Stimulated activated CD4-positive, alpha-beta T cell treated with anti-CD3 and anti-CD28 coated beads, TNF-alpha, amount 100 ng/mL, for 24 hours (primary cell): ENCODE data around the gene PRKAR2A.
"Not testable (repeated sequence)": the region's sequence is repeated elsewhere in the genome, so short reads cannot be mapped to it uniquely, and the experiment has no call there.

Experiments
- DNase-seq, 3 experiments: peaks; one replicate each; pipeline ENCODE4 v3.0.0-alpha.2; 2020; ENCODE audit warnings: low read depth in 3 of 3

The PRKAR2A gene

DNA sequence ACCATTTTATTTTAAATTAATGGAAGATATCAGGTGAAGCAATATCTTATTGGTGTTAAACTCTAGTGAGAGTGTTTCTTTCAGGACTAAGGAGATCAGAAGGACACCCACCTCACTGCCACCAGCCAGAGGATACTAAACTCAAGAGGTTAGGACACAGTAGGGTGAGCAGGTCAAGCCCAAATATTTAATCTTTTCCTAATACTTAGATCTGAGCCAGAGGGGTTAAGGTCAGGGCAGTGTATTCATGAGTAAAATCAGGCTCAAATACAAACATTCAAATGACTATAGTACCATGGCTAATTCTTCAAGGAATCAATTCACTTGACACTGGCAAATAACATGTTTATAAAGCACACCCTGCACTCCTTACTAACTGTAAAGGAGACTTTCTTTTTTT is 65.6 kb downstream of the PRKAR2A start:
- DNase-seq: no peak

GRCh38 chr3:48778565-48778964 is 69.1 kb downstream of the PRKAR2A start:
- DNase-seq: not testable (repeated sequence)

DNA sequence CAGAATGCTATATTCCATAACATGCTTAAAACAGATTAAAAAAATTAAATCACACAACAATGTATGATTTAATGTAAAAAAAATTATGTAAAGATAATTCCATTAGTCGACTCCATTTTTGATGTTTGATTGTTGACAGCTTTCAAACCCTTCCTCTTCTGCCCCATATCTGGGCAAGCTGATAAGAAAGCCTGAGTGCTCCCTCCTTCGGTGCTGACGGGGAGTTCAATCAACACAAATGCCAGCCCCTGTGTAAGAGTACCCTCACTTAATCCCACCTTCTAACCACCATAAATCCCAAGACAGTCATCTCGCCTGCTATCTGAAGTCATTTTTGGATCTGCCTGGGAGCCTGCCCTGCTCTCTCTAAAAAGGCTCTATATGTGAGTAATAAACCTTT is 70.8 kb downstream of the PRKAR2A start:
- no peak for DNase-seq

GRCh38 chr3:48770192-48770502 is 77.5 kb downstream of the PRKAR2A start:
- DNase-seq: no peak

DNA sequence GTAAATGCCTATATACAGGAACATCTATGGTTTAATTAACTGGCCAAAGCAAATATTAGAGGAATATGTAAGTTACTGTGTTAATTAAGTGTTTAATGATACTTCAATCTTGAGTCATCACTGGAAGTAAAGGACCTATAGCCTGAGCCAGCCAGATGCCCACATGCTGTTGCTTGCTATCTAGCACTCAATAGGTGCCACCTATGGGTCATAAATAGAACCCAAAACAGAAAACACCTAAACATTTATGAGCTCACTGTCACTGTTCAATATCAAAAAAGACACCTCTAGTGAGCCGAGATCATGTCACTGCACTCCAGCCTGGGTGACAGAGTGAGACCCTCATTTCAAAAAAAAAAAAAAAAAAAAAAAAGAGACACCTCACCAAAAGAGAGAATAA is 82.3 kb downstream of the PRKAR2A start:
- DNase-seq: no peak

DNA sequence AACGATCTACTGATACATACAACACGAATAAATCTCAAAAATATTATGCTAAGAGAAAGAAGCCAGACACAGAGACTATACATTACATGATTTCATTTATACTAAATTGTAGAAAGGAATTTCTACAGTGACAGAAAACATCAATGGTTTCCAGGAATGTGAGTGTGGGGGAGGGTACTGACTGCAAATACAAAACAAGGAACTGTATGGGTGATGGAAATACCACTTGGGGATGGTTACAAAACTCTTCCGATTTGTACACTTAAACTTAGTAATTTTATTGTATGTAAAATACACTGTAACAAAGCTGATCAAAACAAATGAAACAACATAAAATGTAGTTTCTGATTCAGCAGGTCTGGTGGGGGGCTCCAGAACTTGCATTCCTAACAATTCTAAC is 84.9 kb downstream of the PRKAR2A start:
- no peak for DNase-seq

GRCh38 chr3:48759991-48760540 is 87.6 kb downstream of the PRKAR2A start:
- DNase-seq: not testable (repeated sequence)

DNA sequence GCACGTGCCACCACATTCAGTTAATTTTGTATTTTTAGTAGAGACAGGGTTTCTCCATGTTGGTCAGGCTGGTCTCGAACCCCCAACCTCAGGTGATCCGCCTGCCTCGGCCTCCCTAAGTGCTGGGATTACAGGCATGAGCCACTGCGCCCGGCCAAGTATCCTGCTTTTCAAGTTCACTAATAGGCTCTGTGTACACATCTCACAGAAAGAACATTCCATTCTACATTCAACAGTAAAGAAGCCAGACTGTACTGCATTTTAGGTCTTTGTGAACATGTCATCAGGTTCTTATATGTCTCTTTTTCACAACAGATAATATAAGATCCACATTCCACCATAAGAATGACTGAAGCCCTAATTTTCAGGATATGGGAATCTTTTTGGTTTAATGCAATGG is 88.1 kb downstream of the PRKAR2A start:
- DNase-seq: not testable (repeated sequence)

GRCh38 chr3:48759071-48759470 is 88.6 kb downstream of the PRKAR2A start:
- DNase-seq: no peak

DNA sequence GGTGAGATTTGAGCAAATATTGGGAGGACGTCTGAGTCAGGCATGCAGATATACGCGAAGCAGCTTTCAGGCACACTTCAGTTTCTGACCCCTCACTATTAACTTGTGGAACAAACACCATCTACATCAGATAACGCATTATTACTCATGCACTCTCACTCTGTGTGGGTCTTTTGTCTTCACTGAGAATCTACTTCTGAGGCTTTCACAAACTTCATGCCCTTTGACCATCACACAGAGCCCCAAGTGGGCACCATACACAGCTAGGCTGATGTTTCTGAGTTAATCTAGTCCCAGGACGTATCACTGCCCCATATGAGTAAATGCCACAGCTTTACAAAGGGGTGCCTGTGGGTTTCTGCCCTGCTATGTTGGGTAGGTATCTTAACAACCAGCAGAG is 91.0 kb downstream of the PRKAR2A start:
- DNase-seq: no peak

GRCh38 chr3:48750856-48751255 is 96.8 kb downstream of the PRKAR2A start:
- no peak for DNase-seq

GRCh38 chr3:48748754-48749153 is 98.9 kb downstream of the PRKAR2A start:
- DNase-seq: no peak

- no peak for DNase-seq
These were observed 100.0 kb downstream of the PRKAR2A start for GRCh38 chr3:48747706-48748105.

GRCh38 chr3:48747015-48747615 is 100.6 kb downstream of the PRKAR2A start:
- DNase-seq: no peak

- DNase-seq: no peak
These were observed 103.9 kb downstream of the PRKAR2A start for GRCh38 chr3:48743773-48744172.

- not testable (repeated sequence) for DNase-seq
These were observed 106.4 kb downstream of the PRKAR2A start for GRCh38 chr3:48741226-48741625.

GRCh38 chr3:48739955-48740823 is 107.5 kb downstream of the PRKAR2A start:
- peak; percentile 17 to 61 (median 27) for DNase-seq

- DNase-seq: no peak
These were observed 108.1 kb downstream of the PRKAR2A start for GRCh38 chr3:48739617-48739954.

- DNase-seq: no peak
These were observed 108.6 kb downstream of the PRKAR2A start for GRCh38 chr3:48738926-48739616.

GRCh38 chr3:48738144-48738536 is 109.5 kb downstream of the PRKAR2A start:
- no peak for DNase-seq

DNA sequence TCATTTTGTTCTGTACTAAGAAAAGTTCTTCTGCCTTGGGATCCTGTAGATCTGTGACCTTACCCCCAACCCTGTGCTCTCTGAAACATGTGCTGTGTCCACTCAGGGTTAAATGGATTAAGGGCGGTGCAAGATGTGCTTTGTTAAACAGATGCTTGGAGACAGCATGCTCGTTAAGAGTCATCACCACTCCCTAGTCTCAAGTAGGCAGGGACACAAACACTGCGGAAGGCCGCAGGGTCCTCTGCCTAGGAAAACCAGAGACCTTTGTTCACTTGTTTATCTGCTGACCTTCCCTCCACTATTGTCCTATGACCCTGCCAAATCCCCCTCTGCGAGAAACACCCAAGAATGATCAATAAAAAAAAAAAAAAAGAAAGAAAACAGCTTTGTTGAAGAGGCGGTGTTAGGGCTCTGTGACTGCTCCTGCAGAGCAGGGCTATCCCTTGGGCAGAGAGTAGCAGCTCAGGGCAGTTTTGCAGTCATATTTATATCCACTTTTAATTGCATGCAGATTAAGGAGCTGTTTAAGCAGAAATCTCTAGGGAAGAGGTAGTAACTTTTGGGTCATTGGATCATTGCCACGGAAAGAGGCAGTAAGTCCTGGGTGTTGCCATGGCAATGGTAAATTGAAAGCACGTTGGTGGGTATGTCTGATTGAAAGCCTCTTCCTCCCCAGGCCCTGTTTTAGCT is 112.5 kb downstream of the PRKAR2A start:
- not testable (repeated sequence) for DNase-seq

GRCh38 chr3:48734541-48734940 is 113.1 kb downstream of the PRKAR2A start:
- not testable (repeated sequence) for DNase-seq
